Anterior cingulate cortex (tissue), 58 donors: ENCODE results near the gene BTBD16.
A peak's percentile ranks its signal among the peaks of the same experiment; 100 is the strongest.

Experiments used
- DNase-seq, 58 donors: peaks; one replicate each; lab custom pipeline; 2025; lab: John Stamatoyannopoulos, UW

Gene BTBD16

DNA sequence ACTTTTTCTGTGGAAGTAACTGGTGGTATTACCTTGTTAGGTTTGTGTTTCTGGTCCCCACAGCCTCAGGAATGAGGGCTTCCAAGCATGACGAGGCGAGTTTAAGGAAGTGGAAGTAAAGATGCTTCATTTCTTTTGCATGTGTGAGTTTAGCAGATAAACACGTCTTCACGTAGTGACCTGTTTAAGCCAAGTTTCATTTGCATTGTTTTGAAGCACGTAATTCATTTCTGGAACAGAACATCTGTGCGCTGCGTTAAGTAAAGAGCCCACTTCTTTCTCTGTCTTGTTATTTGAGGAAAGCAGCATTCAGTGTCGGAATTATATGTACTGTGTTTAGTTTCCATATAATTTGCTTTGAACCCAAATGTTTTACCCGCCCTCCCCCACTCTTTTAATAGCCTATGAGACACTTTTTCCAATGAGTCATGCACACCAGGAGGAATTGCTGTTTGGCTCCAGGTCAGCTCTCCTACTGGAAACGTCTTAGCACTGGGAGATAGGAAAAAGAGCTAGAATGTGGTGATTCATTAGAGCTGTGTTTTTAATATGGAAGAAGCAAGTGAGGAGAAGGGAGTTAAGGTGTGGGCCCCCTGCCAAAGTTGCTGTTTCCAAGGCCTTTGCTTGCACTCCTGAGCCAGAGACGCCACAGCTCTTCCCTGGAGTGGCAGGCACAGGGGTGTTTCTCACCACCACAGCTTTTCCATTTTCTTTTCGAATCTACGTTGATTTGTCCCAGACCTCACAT is 36.7 kb downstream of the BTBD16 start:
- DNase-seq: peak in 8 of 58 donors; percentile 14 to 53 (median 32)

DNA sequence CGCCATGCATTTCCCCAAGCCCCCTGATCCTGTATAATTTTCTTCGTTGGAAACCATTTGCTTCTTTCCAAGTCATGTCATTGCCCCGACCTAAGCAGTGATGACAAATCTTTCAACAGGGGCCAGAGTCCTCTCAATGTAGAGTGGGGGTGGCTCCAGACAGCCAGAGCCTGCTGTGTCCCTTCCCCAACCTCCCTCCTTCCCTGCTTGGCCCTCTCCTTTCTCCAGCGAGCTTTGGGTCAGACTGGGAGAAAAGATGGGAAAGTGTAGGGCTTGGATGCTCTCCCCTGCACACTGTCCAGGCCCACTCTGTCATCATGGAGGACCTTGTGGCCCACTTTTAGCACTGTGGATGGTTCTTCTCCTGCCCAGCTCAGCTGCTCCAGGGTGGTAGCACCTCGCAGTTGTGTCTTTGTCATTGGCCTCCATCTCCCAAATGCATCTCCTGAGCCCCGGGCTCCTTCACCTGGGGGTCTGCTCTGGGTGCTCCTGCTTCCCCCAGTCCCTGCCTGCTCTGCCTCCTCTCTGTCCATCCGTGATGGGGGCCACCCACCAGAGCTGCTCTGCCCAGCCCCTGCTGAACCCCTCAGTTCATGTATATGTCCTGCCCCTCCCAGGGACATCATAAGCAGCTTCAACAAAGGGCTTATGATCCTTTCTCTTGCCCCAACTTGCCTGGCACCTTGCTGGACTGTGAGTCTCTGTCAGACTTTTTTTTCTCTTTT is 37.5 kb downstream of the BTBD16 start:
- DNase-seq: no peak

DNA sequence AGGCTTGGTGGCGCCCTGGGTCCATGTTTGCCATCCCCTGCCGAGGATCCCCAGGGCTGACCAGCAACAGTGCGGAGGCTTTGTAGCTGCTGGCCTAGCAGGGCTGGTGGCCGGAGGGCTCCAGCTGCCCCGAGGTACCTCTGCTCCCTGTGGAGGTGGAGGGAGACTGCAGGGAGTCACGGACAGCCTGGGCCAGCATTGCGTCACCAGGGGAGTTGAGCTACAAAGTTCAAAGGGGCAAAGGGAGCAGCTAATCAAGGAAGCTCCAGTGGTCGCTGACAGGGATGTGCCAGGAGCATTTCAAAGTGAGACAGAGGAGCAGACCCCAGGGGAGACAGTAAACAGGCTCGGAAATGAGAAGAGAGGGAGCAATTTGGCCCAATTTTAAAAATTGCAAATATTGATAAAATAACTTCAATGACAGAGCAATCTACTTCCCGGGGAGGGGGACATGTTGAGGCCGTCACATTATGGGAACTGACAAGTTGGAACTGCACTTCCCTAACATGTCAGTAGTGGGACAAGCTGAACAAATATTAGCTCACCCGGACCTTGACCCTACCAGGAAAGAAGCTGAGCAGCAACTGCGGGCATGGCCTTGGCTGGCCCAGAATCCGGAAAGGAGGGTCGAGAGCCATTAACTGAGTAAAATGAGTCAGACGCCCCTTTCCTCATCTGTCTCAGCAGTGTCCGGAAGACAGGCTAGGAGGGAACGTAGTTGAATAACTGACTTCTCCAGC is 39.4 kb downstream of the BTBD16 start:
- DNase-seq: no peak

DNA sequence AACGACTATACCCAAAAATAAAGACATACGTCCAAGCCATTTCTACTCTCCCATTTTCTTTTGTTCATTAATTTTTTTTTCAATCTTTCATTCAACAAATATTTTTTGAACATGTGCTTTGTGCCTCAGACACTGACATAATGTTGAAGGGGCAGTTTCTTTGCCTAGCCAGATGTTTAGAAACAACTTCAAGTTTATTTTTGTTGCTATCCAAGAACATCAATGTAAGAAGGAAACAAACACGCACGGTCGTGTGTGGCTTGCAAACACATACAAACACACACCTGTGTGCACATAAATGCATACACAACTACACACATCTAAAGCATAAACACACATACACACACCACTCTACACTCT is 39.9 kb downstream of the BTBD16 start:
- DNase-seq: no peak

DNA sequence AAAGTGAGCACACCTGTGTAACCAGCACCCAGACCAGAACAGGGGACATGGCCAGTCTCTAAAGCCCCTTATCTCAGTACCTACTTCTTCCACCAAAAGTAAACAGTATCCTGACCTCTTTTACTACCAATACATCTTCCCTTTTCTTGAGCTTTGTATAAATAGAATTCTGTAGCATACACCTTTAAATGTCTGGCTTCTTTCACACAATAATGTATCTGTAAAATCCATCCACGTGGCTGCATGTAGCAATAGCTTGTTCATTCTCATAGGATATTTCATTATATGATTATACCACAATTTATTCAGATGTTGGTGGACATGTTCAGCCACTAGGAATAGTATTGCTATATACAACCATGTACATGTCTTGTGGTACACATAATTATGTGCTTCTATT is 40.6 kb downstream of the BTBD16 start:
- no peak for DNase-seq

DNA sequence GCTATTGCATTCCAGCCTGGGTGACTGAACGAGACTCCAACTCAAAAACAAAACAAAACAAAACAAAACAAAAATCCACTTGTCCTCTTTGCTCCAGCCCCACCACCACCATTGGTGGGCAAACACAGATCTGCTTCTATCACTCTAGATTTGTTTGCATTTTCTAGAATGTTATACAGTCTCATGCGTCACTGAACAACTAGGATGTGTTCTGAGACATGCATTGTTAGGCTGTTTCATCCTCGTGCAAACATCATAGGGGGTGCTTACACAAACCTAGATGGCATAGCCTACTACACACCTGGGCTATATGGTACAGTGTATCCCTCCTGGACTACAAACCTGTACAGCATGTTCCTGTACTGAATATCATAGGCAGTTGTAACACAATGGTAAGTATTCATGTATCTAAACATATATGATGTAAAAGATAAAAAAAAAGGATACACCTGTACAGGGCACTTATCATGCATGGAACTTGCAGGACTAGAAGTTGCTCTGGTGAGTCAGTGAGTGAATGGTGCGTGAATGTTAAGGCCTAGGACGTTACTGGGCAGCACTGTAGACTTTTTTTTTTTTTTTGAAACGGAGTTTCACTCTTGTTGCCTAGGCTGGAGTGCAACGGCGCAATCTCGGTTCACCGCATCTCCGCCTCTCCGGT is 45.3 kb downstream of the BTBD16 start:
- DNase-seq: no peak

DNA sequence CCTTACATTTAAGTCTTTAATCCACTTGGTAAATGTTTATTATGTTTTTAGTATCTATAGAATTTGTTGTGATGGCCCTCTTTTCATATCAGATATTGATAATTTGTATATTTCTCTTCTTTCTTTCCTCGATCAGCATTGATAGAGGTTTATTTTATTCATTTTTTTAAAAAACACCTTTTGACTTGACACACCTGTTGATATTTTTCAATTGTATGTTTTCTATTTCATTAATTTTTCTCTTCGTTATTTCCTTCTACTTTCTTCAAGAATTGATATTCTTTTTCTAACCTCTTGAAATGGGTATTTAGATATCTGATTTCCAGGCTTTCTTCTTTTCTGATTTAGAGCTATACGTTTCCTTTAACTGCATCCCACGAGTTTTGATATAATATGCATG is 50.9 kb downstream of the BTBD16 start:
- no peak for DNase-seq

DNA sequence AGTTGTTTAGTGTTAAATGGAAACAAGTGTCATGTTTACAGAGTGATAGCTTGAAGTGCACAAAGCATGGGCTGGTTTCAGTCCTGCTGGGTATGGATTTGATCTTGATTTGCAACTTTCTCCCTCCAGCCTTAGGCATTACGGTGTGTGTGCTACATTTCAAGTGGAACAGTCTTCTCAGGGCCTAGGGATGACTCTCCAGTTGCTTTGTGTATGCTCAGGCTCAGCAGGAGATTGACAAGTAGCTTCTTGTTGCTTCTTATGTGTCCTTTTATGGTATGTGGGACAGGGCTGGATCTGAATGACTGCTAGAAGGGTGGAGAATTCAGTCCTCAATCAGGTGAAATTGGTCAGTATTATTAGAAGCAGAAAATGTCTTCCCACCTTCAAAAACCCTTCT is 52.1 kb downstream of the BTBD16 start:
- DNase-seq: no peak

DNA sequence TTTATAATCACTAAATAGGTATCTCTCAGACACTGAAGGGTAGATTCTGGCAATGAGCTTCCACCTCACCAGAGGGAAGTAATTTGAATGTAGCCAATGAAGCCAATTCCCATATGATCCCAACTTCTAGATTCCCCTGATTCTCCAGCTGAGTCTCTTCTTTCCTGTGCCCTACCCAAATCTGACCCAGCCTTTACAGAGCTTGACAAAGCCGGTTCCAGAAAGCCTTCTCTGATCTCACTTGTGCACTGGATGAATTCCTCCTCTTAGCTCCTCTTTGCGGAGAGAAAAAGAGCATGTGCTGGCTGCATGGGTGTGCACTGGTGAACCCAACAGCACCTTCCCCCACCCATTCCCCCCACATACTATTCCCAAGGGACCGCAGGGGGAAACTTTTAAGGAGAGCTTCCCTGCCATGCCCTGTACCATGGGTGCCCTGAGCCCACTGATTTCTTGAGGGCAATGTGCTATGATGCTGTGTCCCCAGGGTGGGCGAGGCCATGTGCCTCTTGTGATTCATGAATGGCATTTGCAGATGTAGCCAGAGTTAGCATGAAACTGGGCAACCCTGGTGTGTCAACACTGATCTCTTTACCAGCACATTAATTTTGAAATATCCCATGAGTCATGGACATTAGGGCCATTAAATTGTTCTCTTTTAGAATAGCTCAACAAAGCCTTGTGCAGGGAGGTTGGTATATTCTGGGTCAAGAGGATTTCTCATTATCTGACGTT is 53.0 kb downstream of the BTBD16 start:
- DNase-seq: no peak

DNA sequence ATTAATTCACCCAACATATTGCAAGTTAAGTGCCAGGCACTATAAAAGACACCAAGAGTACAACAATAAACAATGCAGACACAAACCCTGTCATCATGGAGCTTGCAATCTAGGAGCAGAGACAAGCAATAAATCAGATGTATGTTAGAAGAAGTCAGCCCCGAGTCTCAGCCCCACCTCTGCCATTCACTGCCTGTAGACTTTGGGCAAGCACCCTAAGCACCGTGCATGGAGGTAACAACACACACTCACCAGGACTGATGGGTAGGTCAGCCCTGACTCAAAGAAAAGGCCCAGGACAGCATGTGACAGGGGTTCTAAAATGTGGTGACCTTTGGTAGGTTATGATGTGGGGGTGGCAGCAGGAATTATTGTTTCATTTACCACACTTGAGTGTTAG is 54.1 kb downstream of the BTBD16 start:
- no peak for DNase-seq

DNA sequence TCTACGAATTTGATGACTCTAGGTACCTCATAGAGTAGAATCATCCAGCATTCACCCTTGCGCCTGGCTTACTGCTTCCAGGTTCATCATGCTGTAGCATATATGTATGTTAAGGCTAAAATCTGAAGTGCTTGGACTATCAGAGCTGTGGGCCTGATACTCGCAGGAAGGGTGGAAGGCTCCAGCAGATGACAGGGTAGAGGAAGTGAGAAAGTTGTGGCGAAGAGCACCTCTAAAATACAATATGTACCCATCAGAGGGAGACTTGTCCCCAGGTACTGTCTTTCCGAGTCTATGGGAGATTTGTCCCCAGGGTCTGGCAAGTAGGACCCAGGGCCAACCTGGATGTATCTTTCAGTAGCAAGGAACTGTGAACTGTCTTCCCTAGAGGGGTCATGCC is 55.3 kb downstream of the BTBD16 start:
- DNase-seq: no peak

DNA sequence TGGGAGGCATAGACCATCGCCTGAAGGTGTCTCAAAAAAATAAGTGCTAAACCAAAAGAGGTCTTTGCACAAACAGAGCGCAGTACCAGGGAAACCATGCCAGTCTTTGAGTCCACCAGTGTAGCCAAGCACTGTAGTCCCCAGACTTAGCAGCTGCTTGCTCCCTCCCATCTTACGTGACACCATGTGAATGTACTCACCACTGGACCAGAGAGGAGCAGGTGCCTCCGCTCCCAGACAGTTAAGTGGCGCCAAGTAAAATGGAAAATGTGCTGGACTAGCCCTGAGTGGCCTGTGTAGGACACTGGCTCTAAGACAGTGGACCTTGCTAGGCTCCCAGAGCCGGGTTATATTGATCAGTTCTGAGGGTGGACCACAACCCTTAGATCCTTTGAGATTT is 55.7 kb downstream of the BTBD16 start:
- no peak for DNase-seq

DNA sequence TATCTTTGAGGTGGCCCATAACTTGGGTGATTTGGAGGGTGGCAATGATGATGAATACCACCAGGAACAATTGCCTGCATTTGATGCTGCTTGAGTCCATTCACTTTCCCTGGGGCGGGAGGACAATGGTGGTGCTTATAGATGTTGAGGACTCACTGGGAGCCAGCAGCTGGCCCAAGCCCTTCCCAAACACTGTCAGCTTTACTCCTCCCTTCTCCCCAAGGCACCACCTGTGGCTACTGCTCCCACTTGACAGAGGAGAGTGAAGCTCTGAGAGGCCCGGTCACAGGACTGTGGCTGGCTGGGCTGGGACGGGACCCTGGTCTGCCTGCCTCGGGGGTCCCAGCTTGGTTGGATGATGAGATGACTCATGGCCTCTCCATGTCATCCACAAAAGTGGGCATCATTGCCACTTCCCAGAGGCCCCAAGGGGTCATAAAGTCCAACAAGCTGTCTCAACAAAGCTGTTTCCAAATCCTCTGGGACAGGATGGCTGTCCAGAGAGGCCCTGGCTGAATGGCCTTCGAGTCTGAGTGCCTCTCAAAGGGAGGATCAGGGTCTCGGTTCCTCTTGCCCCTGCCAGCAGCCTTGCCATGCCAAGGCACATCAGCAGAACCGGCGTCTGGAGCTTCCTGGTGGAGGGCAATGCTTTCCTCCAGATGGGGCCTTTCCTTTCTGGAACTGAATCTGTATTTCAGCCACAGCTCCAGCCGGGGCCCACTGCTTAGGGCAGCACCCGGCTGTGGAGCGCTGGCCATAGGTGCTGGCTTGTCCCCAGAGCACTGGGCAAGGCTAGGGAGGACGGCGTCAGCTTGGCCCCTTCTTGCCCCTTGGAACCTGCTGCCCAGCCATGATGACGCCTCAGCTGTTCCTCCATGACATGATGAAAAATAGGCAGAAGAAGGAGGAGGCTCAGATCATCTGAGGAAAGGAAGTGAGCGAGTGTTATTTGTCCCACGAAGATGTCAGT is 56.4 kb downstream of the BTBD16 start:
- no peak for DNase-seq

DNA sequence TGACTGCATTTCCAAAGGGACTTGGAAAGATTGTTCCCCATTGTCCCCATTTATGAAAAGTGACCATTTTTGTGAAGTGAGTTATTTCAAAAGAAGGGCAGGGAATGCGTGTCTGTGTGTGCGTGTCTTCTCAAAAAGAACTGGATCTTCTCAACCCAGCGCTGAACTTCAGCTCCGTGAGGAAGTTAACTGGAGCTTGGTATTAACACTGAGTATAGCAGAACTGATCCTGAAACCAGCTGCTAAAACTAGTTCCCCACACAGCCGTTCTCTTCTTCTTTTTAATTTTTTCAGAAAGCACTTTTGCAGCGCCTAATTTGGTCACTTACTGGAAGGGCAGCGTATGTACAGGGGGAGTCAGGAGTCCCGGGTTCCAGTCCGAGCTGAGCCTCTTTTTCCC is 57.6 kb downstream of the BTBD16 start:
- no peak for DNase-seq

DNA sequence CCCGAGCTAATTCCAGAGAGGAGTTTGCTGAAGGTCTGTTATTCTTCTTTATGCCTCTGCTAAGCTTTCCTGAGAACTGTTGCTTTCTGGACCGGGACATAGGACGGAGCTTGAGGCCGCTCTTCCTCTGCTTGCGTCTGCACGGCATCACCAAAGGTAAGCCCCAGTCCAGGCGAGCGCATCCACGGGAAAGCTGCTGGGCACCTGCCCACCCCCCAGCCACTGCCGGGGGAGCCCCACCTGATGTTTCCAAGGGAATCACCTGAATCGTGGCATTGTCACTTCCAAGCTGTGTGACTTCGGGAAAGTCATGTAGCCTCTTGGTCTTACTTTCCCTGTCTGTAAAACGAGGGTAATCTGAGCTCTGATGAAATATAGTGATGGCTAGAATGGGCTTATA is 58.3 kb downstream of the BTBD16 start:
- no peak for DNase-seq

DNA sequence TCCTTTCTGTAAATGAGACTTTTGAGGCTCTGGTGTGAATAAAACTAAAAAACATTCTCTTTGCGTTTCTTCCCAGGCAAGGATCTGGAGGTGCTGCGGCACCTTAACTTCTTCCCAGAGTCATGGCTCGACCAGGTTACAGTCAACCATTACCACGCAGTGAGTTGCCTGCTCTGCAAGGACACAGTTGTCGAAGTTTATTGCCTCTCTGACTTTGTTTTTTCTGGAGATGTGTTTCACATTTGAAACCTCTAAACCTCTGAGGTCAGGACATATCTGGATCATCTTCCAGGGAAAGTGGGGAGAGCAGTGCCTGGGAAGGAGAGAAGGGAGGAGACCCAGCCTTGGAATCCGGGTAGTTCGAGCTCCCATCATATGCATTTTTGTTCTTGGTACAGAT is 60.0 kb downstream of the BTBD16 start:
- DNase-seq: no peak

DNA sequence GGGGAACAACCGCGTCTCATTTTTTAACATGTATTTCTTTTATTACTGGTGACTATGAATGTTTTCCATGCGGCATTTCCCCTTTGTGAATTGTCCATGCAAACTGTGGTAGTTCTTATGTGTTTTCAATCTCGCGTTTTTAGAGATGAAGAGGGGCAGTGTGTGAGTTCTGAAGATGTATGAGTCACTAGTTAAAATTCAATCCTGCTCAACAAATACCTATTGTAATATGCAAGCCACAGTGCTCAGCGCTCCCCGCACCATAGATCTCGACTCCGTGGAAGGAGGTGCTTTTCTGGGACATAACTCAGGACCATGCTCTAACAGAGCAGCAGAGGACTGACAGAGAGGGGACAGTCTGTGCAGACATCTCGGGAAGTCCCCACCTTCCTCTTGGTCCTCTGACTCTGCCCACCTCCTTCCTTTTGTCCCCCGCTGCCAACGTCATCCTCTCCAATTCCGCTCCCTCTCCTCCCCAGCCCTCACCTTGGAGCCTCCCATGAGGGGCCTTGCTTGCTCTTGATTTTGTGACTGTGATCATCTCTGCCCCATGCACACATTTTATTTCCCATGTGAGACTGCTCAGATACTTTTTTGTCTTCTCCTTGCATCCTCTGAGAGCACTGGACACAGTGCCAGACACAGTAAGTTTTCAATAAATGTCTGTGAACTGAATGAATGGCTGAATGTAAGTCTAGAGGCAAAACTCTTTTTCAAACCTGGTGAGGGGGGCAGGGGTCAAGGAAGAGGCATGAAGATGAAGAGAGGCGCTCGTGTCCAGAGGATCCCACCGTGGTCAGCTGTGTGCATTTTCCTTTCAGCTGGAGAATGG is 60.7 kb downstream of the BTBD16 start:
- DNase-seq: peak in 22 of 58 donors; percentile 13 to 73 (median 42)

DNA sequence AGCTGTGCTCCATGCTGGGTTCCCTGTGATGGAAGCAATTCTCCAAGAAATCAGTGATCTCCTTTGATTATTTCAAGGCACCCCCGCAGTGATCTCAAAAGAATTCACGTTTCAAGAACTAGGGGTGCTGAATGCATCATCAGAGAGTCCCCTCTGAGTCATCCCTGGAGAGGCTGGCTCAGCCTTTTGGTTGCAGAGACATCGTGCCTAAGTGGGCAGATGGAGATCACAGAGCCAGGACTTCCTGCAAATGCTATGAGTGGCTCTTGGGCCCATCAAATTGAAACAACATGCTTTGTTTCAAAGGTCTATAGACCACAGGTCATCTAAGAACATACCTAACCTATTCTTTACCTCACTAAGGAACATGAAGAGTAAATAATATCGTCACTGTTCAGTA is 61.9 kb downstream of the BTBD16 start:
- no peak for DNase-seq
